G401.6 (cell line): ENCODE measurements around the gene PPM1L.
A peak's percentile ranks its signal among the peaks of the same experiment; 100 is the strongest.
"Not testable (repeated sequence)": the region's sequence is repeated elsewhere in the genome, so short reads cannot be mapped to it uniquely, and the experiment has no call there.

ENCODE experiments used
- FAIRE-seq: peaks from 2 replicates; lab custom pipeline; 2012; peaks lifted over from hg19 to GRCh38; lab: Jason Lieb, UNC

PPM1L gene

GRCh38 chr3:160935413-160936095 lies 179.5 kb downstream of the PPM1L start:
- no peak for FAIRE-seq

- peak; percentile 83 for FAIRE-seq
These were observed 186.0 kb downstream of the PPM1L start for GRCh38 chr3:160941885-160942494.

- no peak for FAIRE-seq
These were observed 188.0 kb downstream of the PPM1L start for GRCh38 chr3:160943996-160944395.

GRCh38 chr3:160945336-160945735 lies 189.3 kb downstream of the PPM1L start:
- FAIRE-seq = no peak

- no peak for FAIRE-seq
These were observed 192.2 kb downstream of the PPM1L start for GRCh38 chr3:160948273-160948672.

GRCh38 chr3:160949460-160949859 lies 193.4 kb downstream of the PPM1L start:
- no peak for FAIRE-seq

GRCh38 chr3:160950542-160950941 lies 194.5 kb downstream of the PPM1L start:
- no peak for FAIRE-seq

- FAIRE-seq = no peak
These were observed 194.9 kb downstream of the PPM1L start for GRCh38 chr3:160950954-160951353.

GRCh38 chr3:160951642-160952487 lies 195.8 kb downstream of the PPM1L start:
- FAIRE-seq = no peak

GRCh38 chr3:160953686-160954085 lies 197.7 kb downstream of the PPM1L start:
- FAIRE-seq = no peak

GRCh38 chr3:160956785-160957184 lies 200.8 kb downstream of the PPM1L start:
- no peak for FAIRE-seq

GRCh38 chr3:160960568-160960967 lies 204.5 kb downstream of the PPM1L start:
- FAIRE-seq = no peak

GRCh38 chr3:160963949-160964348 lies 207.9 kb downstream of the PPM1L start:
- FAIRE-seq = no peak

- no peak for FAIRE-seq
These were observed 212.7 kb downstream of the PPM1L start for GRCh38 chr3:160968761-160969160.

- FAIRE-seq = no peak
These were observed 217.2 kb downstream of the PPM1L start for GRCh38 chr3:160973067-160973809.

- no peak for FAIRE-seq
These were observed 221.7 kb downstream of the PPM1L start for GRCh38 chr3:160977773-160978172.

GRCh38 chr3:160980740-160981139 lies 224.7 kb downstream of the PPM1L start:
- FAIRE-seq = no peak

GRCh38 chr3:160981217-160981938 lies 225.3 kb downstream of the PPM1L start:
- no peak for FAIRE-seq

GRCh38 chr3:160982491-160982890 lies 226.5 kb downstream of the PPM1L start:
- no peak for FAIRE-seq

GRCh38 chr3:160983900-160984299 lies 227.9 kb downstream of the PPM1L start:
- not testable (repeated sequence) for FAIRE-seq

- no peak for FAIRE-seq
These were observed 230.0 kb downstream of the PPM1L start for GRCh38 chr3:160986069-160986468.
